ENCODE data around the gene CYP4F22. TPM values are rescaled to one million over a fixed set of nuclear protein-coding genes. Genes with fewer than 3 reads are reported as not detected.
"Not testable (repeated sequence)": the region's sequence is repeated elsewhere in the genome, so short reads cannot be mapped to it uniquely, and the experiment has no call there.

Gene CYP4F22
- total RNA-seq, 2 experiments from 2014 or later, result 1.4 TPM

DNA sequence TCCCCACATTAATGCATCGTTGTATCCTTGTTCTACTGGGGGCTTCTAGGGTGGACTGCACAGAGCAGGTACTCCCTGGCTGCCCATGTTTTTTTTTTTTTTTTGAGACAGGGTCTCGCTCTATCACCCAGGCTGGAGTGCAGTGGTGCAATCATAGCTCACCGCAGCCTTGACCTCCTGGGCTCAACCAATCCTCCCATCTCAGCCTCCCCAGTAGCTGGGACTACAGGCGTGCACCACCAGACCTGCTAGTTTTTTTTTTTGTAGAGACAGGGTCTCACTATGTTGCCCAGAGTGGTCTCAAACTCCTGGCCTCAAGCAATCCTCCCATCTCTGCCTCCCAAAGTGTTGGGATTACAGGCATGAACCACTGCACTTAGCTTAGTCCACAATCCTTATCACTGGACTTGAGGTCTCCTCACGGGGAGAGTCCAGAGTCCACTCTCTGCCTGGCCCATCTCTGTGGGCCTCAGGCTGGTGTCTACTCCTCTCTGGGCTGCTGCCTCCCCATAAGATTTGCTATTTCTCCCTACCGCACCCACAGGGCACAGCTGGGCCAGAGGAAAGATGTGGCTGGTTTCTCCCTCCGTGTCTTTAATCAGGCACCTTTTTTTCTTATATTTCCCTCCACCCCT lies 56.3 kb downstream of the CYP4F22 start:
- ChIA-PET POLR2A (no interaction called here), CTCF (interaction anchor here (0.7 kb wide), 1 partner anchor 48 kb away, joined by 4 read pairs; no protein-coding TSS in a partner anchor)
- no peak overlapping the region for H3K27ac Mint-ChIP-seq
- H3K9me3 Mint-ChIP-seq, result no peaks in the 10 kb centered on the region
- H3K27me3 Mint-ChIP-seq, result peaks cover 23% of the 10 kb centered on the region
- H3K4me3 Mint-ChIP-seq, result no peak overlapping the region
- DNase-seq, result no peak
- H3K4me1 Mint-ChIP-seq, result no peaks in the 10 kb centered on the region
- no peaks in the 10 kb centered on the region for H3K36me3 Mint-ChIP-seq (ENCODE audit: low read depth)

DNA sequence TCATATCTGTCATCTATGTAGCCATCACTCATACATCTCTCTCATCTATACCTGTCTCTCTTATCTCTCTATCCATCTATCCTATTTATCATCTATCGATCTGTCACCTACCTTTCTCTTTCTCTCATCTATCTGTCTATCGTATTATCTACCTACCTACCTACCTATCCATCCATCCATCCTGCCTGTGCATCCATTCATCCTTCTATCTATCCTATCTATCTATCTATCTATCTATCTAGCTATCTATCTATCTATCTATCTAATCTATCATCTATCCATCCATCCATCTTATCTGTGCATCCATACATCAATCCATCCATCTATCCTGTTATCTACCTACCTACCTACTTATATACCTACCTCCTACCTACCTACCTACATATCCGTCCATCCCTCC lies 62.1 kb downstream of the CYP4F22 start:
- ChIA-PET CTCF (no interaction called here), POLR2A (no interaction called here)
- Mint-ChIP-seq H3K9me3 (no peaks in the 10 kb centered on the region), H3K36me3 (ENCODE audit: low read depth) (no peaks in the 10 kb centered on the region), H3K27ac (no peak overlapping the region), H3K4me1 (no peaks in the 10 kb centered on the region), H3K4me3 (no peak overlapping the region), H3K27me3 (peaks cover 22% of the 10 kb centered on the region)
- no peak for DNase-seq

DNA sequence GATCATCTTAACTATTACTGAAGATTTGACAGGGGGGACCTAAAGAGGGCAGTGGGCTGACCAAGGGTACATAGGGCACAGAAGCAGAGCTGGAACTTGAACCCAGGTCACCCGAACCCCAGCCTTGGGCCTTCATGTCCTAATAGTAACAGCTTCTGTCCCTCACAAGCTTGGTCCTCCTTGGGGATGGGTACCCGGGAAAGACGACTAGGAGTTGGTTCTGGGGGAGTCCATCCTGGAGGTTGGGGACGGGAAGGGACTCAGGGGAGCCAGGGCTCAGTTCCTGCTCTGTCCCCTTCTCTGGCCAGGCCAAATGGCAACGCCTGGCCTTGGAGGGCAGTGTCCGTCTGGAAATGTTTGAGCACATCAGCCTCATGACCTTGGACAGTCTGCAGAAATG lies 67.1 kb downstream of the CYP4F22 start:
- no peak for DNase-seq
- H3K27me3 Mint-ChIP-seq, result peaks cover 11% of the 10 kb centered on the region
- ChIA-PET POLR2A (no interaction called here), CTCF (no interaction called here)
- no peak overlapping the region for H3K4me3 Mint-ChIP-seq
- no peak overlapping the region for H3K27ac Mint-ChIP-seq
- H3K9me3 Mint-ChIP-seq, result no peaks in the 10 kb centered on the region
- H3K4me1 Mint-ChIP-seq, result no peaks in the 10 kb centered on the region
- H3K36me3 Mint-ChIP-seq (ENCODE audit: low read depth), result no peaks in the 10 kb centered on the region

DNA sequence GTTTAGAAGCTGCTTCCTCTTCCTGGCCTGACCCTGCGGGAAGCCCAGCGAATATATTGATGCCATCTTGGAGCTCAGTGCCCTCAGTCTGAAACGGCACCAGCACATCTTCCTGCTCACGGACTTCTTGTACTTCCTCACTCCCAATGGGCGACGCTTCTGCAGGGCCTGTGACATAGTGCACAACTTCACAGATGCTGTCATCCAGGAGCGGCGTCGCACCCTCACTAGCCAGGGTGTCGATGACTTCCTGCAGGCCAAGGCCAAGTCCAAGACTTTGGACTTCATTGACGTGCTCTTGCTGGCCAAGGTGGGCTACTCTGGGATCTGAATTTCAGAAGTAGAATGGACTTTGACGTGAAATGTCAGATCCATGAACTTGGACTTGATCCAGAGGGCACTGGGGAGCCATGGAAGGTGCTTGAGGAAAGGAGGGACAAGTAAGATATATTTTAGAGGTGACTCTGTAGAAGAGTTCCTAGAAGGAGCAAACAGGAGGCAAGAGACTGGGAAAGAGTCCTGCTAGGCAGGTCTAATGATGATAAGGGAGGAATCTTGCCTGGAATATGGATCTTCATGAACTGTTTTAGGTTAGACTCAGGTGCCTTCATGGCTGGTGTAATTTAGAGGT lies 68.3 kb downstream of the CYP4F22 start:
- no peaks in the 10 kb centered on the region for H3K4me1 Mint-ChIP-seq
- CTCF ChIA-PET, result no interaction called here

DNA sequence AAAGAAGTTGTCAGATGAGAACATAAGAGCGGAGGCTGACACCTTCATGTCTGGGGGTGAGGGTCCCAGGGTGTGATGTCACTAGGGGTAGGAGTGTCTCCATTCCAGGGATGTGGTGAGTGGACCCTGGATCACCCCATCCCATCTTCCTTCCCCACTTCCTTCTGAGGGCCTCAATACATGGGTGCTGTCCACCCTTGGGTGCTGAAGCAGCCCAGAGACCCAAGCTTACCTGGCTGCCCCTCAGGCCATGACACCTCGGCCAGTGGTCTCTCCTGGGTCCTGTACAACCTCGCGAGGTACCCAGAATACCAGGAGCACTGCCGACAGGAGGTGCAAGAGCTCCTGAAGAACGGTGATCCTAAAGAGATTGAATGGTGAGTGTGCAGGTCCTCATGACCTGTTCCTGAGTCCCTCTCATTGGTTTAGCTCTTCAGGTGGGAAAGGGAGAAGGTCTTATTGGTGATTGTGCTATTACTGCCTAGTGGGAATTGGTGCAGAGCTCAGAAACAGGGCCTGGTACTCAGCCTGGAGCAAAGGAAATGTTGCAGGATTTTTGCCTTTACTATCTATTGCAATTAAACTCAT lies 69.0 kb downstream of the CYP4F22 start:
- Mint-ChIP-seq H3K27me3 (peaks cover 16% of the 10 kb centered on the region), H3K9me3 (no peaks in the 10 kb centered on the region), H3K4me1 (no peaks in the 10 kb centered on the region), H3K4me3 (no peak overlapping the region), H3K36me3 (ENCODE audit: low read depth) (no peaks in the 10 kb centered on the region), H3K27ac (no peak overlapping the region)
- CTCF ChIA-PET, result interaction anchor here (0.7 kb wide), 2 partner anchors 96 to 182 kb away, joined by 3 read pairs; no protein-coding TSS in a partner anchor
- DNase-seq, result no peak
- POLR2A ChIA-PET, result no interaction called here

More for the DNA sequence above, 68.3 kb downstream of the CYP4F22 start:
- Mint-ChIP-seq H3K27ac (no peak overlapping the region), H3K27me3 (peaks cover 16% of the 10 kb centered on the region), H3K36me3 (ENCODE audit: low read depth) (no peaks in the 10 kb centered on the region), H3K9me3 (no peaks in the 10 kb centered on the region), H3K4me3 (no peak overlapping the region)
- POLR2A ChIA-PET, result no interaction called here
- DNase-seq, result no peak

DNA sequence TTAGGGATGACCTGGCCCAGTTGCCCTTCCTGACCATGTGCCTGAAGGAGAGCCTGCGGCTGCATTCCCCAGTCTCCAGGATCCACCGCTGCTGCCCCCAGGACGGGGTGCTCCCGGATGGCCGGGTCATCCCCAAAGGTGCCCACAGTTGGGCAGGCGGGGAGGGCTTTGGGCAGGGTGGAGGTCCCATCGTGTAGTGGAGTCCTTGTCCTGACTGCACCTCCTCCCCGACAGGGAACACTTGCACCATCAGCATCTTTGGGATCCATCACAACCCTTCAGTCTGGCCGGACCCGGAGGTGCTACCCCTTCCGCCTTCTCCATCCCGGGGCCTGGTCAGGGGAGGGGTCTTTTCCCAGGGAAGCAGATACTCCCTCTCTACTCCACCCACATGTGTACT lies 75.0 kb downstream of the CYP4F22 start:
- CTCF ChIA-PET, result no interaction called here

DNA sequence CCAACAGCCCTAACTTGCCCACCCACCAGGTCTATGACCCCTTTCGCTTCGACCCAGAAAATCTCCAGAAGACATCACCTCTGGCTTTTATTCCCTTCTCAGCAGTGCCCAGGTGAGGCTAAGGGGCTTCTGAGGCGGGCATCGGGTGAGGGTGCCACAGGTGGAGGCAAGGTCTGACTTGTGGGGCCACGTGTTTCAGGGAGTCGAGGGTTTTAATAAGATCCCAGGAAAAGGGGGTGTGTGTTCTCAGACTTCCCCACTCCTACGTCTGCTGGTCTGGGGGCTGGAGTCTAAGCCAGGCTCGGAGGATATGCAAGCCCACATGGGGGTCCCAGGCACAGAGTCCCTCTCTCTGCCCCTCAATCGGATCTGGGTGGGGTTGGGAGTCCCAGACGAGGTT lies 75.8 kb downstream of the CYP4F22 start:
- Mint-ChIP-seq H3K4me3 (no peak overlapping the region), H3K27ac (no peak overlapping the region), H3K27me3 (peaks cover 15% of the 10 kb centered on the region), H3K36me3 (ENCODE audit: low read depth) (no peaks in the 10 kb centered on the region), H3K9me3 (no peaks in the 10 kb centered on the region), H3K4me1 (no peaks in the 10 kb centered on the region)
- CTCF ChIA-PET, result no interaction called here
- POLR2A ChIA-PET, result no interaction called here
- no peak for DNase-seq

More for the DNA sequence above, 75.0 kb downstream of the CYP4F22 start:
- Mint-ChIP-seq H3K36me3 (ENCODE audit: low read depth) (no peaks in the 10 kb centered on the region), H3K9me3 (no peaks in the 10 kb centered on the region), H3K4me3 (no peak overlapping the region), H3K27me3 (peaks cover 15% of the 10 kb centered on the region), H3K4me1 (no peaks in the 10 kb centered on the region), H3K27ac (no peak overlapping the region)
- no peak for DNase-seq
- POLR2A ChIA-PET, result no interaction called here

DNA sequence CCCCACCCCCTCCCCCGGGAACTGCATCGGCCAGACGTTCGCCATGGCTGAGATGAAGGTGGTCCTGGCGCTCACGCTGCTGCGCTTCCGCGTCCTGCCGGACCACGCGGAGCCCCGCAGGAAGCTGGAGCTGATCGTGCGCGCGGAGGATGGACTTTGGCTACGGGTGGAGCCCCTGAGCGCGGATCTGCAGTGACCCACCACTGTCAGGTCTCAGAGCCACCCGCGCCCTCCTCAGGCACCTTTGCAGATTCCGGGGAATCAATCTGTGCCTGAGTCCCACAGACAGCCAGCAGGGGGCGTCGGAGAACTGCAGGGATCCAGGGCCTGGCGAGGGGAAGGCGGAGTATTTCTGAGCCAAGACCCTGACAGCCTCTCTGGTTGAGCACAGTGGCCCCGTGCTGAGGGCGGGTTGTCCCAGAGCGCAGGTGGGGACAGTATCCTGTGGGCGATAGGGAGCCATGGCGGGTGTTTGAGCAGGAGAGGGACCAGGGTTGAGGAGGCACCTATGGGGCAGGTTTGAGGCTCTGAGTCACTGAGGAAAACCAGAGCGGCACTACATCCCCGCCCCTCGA lies 76.3 kb downstream of the CYP4F22 start:
- H3K4me3 Mint-ChIP-seq, result no peak overlapping the region
- peaks cover 13% of the 10 kb centered on the region for H3K27me3 Mint-ChIP-seq
- ChIA-PET POLR2A (no interaction called here), CTCF (no interaction called here)
- peak; percentile 82 for DNase-seq
- H3K4me1 Mint-ChIP-seq, result no peaks in the 10 kb centered on the region
- no peak overlapping the region for H3K27ac Mint-ChIP-seq
- H3K9me3 Mint-ChIP-seq, result no peaks in the 10 kb centered on the region
- H3K36me3 Mint-ChIP-seq (ENCODE audit: low read depth), result no peaks in the 10 kb centered on the region

DNA sequence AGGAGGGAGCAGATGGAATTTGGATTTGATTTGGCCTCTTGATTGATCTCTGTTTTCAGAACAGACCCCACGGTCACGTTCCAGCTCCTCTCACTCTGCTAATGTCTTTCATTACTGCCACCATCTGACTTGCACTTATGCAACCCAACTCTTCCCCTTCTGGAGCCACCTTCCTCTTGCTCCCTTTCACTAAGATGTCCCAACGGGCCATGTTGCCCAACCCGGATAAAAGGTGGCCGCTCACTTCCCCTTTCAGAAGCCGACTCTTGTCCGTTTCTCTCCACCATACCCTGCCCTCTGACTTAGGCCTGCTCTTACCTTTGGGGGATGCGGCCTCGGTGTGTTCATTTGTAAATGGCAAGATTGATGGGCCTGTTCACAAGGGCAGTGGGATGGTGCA lies 79.3 kb downstream of the CYP4F22 start:
- Mint-ChIP-seq H3K27me3 (peaks cover 4% of the 10 kb centered on the region), H3K4me3 (no peak overlapping the region), H3K36me3 (ENCODE audit: low read depth) (no peaks in the 10 kb centered on the region), H3K9me3 (no peaks in the 10 kb centered on the region), H3K4me1 (no peaks in the 10 kb centered on the region), H3K27ac (no peak overlapping the region)
- DNase-seq, result no peak
- ChIA-PET POLR2A (no interaction called here), CTCF (no interaction called here)

DNA sequence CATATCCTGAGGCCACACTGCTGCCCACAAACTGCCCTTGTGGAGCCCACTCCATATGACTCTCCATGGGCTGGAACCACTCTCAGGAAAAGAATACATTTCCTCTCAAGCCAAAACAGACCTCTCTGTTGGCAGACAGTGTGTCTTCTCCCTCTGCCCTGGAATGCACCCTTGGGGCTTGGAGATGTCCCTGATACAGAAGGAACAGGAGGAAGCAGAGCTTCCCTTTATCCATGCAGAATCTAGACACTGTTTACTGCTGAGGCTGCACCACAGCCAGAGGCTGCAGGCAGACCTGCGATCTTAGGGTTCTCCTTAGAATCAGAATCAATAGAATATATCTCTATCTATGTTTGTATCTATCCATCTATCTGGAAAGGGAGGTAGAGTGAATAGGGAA lies 79.9 kb downstream of the CYP4F22 start:
- POLR2A ChIA-PET, result no interaction called here
- H3K27ac Mint-ChIP-seq, result no peak overlapping the region

DNA sequence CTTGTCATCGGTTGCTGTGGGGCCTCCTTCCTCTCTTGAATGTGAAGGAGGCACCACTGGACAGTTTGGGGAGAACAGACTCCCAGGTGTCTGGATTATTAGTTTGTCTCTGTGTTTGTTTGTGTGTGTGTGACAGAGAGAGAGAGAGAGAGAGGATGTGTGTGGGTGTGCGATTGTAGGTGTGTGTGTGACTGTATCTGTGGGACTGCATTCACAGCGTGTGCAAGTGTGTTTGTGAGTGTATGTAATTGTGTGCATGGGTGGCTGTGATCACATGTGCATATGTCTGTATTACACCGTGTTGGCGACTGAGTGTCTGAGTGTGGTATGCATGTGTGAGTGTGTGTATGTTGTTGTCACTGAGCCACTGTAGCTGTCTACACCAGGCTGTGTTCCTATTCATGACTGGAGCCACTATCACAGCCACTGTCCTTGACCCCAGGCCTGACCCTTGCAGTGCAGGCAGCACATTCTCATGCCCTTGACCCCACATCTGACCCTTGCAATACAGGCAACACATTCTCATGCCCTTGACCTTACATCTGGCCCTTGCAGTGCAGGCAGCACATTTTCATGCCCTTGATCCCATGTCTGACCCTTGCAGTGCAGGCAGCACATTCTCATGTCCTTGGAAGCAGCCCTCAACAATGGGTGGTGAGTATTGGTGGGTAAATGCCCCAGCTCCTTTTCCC lies 81.6 kb downstream of the CYP4F22 start:
- ChIA-PET POLR2A (no interaction called here), CTCF (no interaction called here)
- peaks cover 4% of the 10 kb centered on the region for H3K27me3 Mint-ChIP-seq
- H3K4me3 Mint-ChIP-seq, result no peak overlapping the region
- H3K27ac Mint-ChIP-seq, result no peak overlapping the region
- no peaks in the 10 kb centered on the region for H3K9me3 Mint-ChIP-seq
- no peaks in the 10 kb centered on the region for H3K4me1 Mint-ChIP-seq
- no peak for DNase-seq
- no peaks in the 10 kb centered on the region for H3K36me3 Mint-ChIP-seq (ENCODE audit: low read depth)

More for the DNA sequence above, 79.9 kb downstream of the CYP4F22 start:
- H3K27me3 Mint-ChIP-seq, result peaks cover 4% of the 10 kb centered on the region
- no peak for DNase-seq
- H3K4me1 Mint-ChIP-seq, result no peaks in the 10 kb centered on the region
- CTCF ChIA-PET, result no interaction called here
- no peaks in the 10 kb centered on the region for H3K9me3 Mint-ChIP-seq
- no peak overlapping the region for H3K4me3 Mint-ChIP-seq
- H3K36me3 Mint-ChIP-seq (ENCODE audit: low read depth), result no peaks in the 10 kb centered on the region

DNA sequence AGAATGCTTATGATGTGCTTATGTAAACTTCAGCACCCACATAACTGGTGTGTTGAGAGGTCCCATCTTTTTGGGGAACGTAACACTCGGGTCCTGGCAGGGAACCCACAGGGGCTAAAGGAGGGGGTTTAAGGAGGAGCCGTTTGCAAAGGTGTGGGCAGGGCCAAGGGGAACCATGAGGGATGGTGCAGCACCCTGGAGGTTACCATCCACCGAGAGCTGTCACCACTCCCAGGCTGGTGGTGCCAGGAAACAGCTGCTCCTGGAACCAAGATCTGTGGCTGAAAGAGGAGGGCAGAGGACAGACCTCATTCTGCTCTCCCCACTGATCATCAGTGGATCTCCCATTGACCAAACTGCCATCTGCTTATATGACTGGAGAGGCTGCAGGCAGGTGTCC lies 83.5 kb downstream of the CYP4F22 start:
- ChIA-PET CTCF (no interaction called here), POLR2A (no interaction called here)
- peaks cover 3% of the 10 kb centered on the region for H3K9me3 Mint-ChIP-seq
- DNase-seq, result no peak
- H3K4me1 Mint-ChIP-seq, result no peaks in the 10 kb centered on the region
- no peak overlapping the region for H3K27ac Mint-ChIP-seq
- H3K4me3 Mint-ChIP-seq, result no peak overlapping the region
- H3K36me3 Mint-ChIP-seq (ENCODE audit: low read depth), result no peaks in the 10 kb centered on the region
- peaks cover 6% of the 10 kb centered on the region for H3K27me3 Mint-ChIP-seq

DNA sequence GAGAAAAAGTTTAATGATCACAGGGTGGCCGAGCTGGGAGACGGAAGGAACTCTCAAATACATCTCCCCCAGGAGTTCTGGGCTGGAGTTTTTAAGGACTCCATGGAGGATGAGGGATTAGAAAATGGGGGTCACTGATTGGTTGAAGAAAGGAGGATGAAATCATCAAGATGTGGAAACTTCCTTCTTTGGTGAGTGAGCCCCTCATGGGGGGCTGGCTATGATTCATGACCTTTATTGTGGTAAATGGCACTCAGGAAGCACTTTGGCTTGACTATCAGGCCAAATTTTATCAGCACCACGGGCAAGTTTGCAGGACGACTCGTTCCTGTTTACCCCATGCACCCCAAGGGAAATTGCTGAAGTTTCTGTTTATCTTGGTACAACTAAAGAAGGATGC lies 84.2 kb downstream of the CYP4F22 start:
- H3K9me3 Mint-ChIP-seq; CTCF ChIA-PET; POLR2A ChIA-PET; H3K4me3 Mint-ChIP-seq; H3K27ac Mint-ChIP-seq; H3K36me3 Mint-ChIP-seq (ENCODE audit: low read depth); DNase-seq; H3K4me1 Mint-ChIP-seq; H3K27me3 Mint-ChIP-seq: not testable (repeated sequence)
